Measurements from ENCODE around the gene VTI1A.
"Not testable (repeated sequence)": the region's sequence is repeated elsewhere in the genome, so short reads cannot be mapped to it uniquely, and the experiment has no call there.

The VTI1A gene

GRCh38 chr10:112731450-112731849 lies 284.4 kb downstream of the VTI1A start:
- not testable (repeated sequence) for DNase-seq

- peak; percentile 48 for DNase-seq
Observed at GRCh38 chr10:112732277-112732921, 285.4 kb downstream of the VTI1A start.

- DNase-seq: no peak
Observed at GRCh38 chr10:112735041-112735695, 288.2 kb downstream of the VTI1A start.

GRCh38 chr10:112738606-112739591 lies 291.9 kb downstream of the VTI1A start:
- DNase-seq: no peak

GRCh38 chr10:112739592-112740353 lies 292.8 kb downstream of the VTI1A start:
- DNase-seq: no peak

- no peak for DNase-seq
Observed at GRCh38 chr10:112741830-112742402, 294.9 kb downstream of the VTI1A start.

GRCh38 chr10:112744181-112745096 lies 297.4 kb downstream of the VTI1A start:
- DNase-seq: no peak

- no peak for DNase-seq
Observed at GRCh38 chr10:112746329-112746728, 299.3 kb downstream of the VTI1A start.

GRCh38 chr10:112750427-112751167 lies 303.6 kb downstream of the VTI1A start:
- no peak for DNase-seq

- no peak for DNase-seq
Observed at GRCh38 chr10:112751651-112752050, 304.6 kb downstream of the VTI1A start.

GRCh38 chr10:112752288-112752687 lies 305.3 kb downstream of the VTI1A start:
- DNase-seq: peak; percentile 13

GRCh38 chr10:112753961-112754411 lies 307.0 kb downstream of the VTI1A start:
- DNase-seq: peak; percentile 8

GRCh38 chr10:112755446-112756234 lies 308.6 kb downstream of the VTI1A start:
- no peak for DNase-seq

- DNase-seq: no peak
Observed at GRCh38 chr10:112756235-112756527, 309.2 kb downstream of the VTI1A start.

GRCh38 chr10:112758961-112759360 lies 311.9 kb downstream of the VTI1A start:
- DNase-seq: no peak

GRCh38 chr10:112759496-112759895 lies 312.5 kb downstream of the VTI1A start:
- DNase-seq: no peak

GRCh38 chr10:112761256-112761655 lies 314.2 kb downstream of the VTI1A start:
- no peak for DNase-seq

- DNase-seq: peak; percentile 83
Observed at GRCh38 chr10:112763916-112764520, 317.0 kb downstream of the VTI1A start.

- DNase-seq: no peak
Observed at GRCh38 chr10:112765717-112766235, 318.8 kb downstream of the VTI1A start.

Measured in EL (cell line).